BJ (cell line): ENCODE data around the gene PBX1. TPM values are rescaled to one million over a fixed set of nuclear protein-coding genes. Genes with fewer than 3 reads are reported as not detected.

Source experiments
- CTCF ChIA-PET: fragments of 350-600 bp; formaldehyde crosslinking; extraction: SDS; loops from one replicate; lab custom pipeline; 2021; ENCODE audit warnings: antibody characterized with exemption, inconsistent platforms; lab: Yijun Ruan, JAX
- POLR2A ChIA-PET: fragments of 300-600 bp; sonication (Branson Sonifier 250); formaldehyde crosslinking; extraction: SDS; loops from one replicate; lab custom pipeline; 2021; ENCODE audit warnings: antibody characterized with exemption; lab: Charles Lee
- DNase-seq: peaks from one replicate; pipeline ENCODE4 v3.0.0-alpha.2; 2011; ENCODE audit warnings: low read depth
- H3K27me3 ChIP-seq: 2 replicates; pipeline ENCODE4 v1.6.0; 2011; ENCODE audit warnings: low read length; ENCODE audit not compliant: control insufficient read depth, insufficient read depth
- H3K36me3 ChIP-seq: 2 replicates; pipeline ENCODE4 v1.5.1; 2011; ENCODE audit warnings: low read length; ENCODE audit not compliant: control insufficient read depth, insufficient read depth
- H3K4me3 ChIP-seq: 2 replicates; pipeline ENCODE4 v1.5.1; 2011; ENCODE audit warnings: low read depth, mild to moderate bottlenecking, control low read depth, low read length
- polyA plus RNA-seq: library from polyadenylated mRNA; depleted of rRNA; stranded (reverse); fragments of >200 nt; gene quantifications from 2 replicates; pipeline ENCODE4 v1.2.3, GENCODE V29; 2011
- TF ChIP-seq, protein P1 (sequence below): IDR thresholded peaks from 2 replicates; pipeline ENCODE4 v1.5.1; 2011; ENCODE audit warnings: low read depth, mild to moderate bottlenecking, control low read depth, inconsistent platforms, low read length, moderate library complexity; ENCODE audit not compliant: insufficient read depth

Gene PBX1
- polyA plus RNA-seq, 1 experiment, result 46.1 TPM

DNA sequence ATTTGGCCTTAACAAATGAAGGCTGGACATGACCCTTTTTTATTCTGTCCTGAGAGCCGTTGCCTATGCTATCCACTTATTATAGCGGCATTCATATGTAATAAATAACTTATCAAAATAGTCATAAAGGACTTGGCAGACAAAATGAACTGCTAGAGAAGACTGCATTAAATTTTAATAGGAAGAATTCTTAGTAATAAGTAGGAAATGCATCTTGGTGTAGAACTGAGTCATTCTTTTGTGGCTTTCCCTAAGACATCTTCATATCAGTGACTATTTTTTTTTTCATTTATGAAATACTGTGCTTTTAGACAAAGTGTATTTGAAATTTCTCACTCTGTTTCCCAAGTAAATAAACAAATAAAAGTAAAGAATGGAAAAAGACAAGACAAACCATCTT, 45.6 kb downstream of the PBX1 start:
- Histone ChIP-seq H3K27me3 (no peaks in the 10 kb centered on the region), H3K36me3 (peaks cover 1% of the 10 kb centered on the region; the same call in 1 of the 2 replicates), H3K4me3 (no peak overlapping the region)
- no peak for DNase-seq
- TF ChIP-seq, protein P1, sequence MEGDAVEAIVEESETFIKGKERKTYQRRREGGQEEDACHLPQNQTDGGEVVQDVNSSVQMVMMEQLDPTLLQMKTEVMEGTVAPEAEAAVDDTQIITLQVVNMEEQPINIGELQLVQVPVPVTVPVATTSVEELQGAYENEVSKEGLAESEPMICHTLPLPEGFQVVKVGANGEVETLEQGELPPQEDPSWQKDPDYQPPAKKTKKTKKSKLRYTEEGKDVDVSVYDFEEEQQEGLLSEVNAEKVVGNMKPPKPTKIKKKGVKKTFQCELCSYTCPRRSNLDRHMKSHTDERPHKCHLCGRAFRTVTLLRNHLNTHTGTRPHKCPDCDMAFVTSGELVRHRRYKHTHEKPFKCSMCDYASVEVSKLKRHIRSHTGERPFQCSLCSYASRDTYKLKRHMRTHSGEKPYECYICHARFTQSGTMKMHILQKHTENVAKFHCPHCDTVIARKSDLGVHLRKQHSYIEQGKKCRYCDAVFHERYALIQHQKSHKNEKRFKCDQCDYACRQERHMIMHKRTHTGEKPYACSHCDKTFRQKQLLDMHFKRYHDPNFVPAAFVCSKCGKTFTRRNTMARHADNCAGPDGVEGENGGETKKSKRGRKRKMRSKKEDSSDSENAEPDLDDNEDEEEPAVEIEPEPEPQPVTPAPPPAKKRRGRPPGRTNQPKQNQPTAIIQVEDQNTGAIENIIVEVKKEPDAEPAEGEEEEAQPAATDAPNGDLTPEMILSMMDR, result no peak
- CTCF ChIA-PET, result no interaction called here
- POLR2A ChIA-PET, result no interaction called here

DNA sequence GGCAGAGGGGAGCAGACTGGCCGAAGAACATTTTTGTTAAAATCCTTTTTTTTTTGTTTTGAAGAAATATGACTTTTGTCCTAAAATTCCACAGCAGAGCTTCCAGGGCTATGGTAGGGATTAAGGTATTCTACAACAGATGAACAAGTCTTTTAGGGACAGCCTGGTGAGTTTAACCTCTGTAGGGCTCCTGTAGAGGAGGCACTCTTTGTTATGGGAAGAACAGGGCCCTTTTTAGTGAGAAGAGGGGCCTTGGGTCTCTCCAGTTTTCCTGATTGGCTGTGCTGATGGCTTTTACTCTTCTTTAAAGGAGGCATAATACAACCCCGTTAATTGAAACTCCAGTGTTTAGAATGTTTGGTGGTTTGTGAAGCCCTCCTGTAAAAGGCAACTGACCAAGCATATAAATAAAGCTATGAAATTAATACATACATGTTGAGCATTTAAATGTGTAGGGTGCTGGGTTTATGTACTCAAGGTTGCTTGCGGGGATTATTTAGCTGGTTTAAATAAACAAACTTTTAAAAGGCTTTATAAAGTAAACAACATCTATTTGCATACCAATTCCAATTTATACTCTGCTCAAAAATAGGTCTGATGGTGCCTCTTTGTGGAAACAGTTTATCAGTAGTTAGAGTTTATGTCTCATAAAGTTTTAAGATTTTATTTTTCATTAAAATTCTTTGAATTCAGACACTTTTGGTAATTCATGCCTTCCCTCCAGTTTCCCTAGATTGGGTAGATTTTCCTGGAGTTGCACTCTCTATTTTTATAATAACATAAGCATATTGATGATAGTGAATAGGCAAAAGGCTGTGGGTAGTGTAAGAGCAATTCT, 46.5 kb downstream of the PBX1 start:
- DNase-seq, result no peak
- peaks cover 1% of the 10 kb centered on the region; the same call in 1 of the 2 replicates for H3K36me3 ChIP-seq

DNA sequence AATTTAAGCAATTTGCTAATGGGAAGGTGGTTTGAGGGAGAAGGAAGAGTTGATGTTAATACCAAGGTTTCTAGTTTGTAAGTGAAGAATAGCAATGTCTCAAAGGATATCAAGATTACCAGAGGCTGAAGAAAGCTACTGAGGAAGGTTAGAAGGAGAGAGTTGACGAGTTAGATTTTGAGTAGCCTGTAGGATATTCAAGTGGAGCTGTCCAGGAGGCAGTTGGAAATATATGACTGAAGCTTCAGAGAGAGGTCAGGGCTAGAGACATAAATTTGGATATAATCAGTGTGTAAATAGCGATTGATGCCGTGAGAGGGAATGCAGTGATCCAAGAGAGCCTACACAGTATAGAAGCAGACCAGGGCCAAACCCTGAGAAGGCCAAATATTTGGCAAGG, 48.4 kb downstream of the PBX1 start:
- H3K36me3 ChIP-seq, result no peaks in the 10 kb centered on the region
- TF ChIP-seq, protein P1, result no peak
- H3K27me3 ChIP-seq, result no peaks in the 10 kb centered on the region
- no peak overlapping the region for H3K4me3 ChIP-seq
- DNase-seq, result no peak
- POLR2A ChIA-PET, result no interaction called here
- CTCF ChIA-PET, result interaction anchor here (1.2 to 1.8 kb wide), 2 partner anchors 11 to 38 kb away, joined by 3 to 4 read pairs; no protein-coding TSS in a partner anchor

More for the DNA sequence above, 46.5 kb downstream of the PBX1 start:
- TF ChIP-seq, protein P1, result no peak
- POLR2A ChIA-PET, result no interaction called here
- CTCF ChIA-PET, result interaction anchor here (0.7 to 1.8 kb wide), 2 partner anchors 13 to 295 kb away, joined by 4 read pairs; no protein-coding TSS in a partner anchor
- Histone ChIP-seq H3K27me3 (no peaks in the 10 kb centered on the region), H3K4me3 (no peak overlapping the region)

DNA sequence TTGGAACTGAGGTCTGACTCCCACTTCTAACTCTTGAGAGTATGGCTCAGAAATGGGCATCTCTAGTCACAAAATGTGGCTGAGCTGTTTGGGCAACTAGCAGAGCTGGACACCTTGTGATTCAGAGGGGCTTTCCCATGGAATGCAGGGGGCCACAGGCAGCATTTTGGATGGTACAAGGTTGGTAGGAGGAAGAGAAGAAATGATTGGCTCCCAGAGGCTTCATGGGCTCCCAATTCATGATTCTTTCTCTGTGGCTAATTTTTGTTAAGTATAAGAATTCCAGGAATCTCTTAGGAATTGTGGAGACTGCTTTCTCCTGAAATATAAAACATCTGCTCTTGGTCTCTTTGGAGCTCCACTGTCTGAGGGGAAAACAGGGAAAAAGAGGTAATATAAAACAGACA, 49.7 kb downstream of the PBX1 start:
- TF ChIP-seq, protein P1, result no peak
- Histone ChIP-seq H3K36me3 (no peaks in the 10 kb centered on the region), H3K27me3 (no peaks in the 10 kb centered on the region), H3K4me3 (no peak overlapping the region)
- ChIA-PET CTCF (interaction anchor here (0.6 to 0.7 kb wide), 2 partner anchors 45 to 130 kb away, joined by 3 read pairs; no protein-coding TSS in a partner anchor), POLR2A (interaction anchor here (0.6 to 0.7 kb wide), 2 partner anchors 157 to 191 kb away, joined by 6 to 13 read pairs; no protein-coding TSS in a partner anchor)
- DNase-seq, result no peak

DNA sequence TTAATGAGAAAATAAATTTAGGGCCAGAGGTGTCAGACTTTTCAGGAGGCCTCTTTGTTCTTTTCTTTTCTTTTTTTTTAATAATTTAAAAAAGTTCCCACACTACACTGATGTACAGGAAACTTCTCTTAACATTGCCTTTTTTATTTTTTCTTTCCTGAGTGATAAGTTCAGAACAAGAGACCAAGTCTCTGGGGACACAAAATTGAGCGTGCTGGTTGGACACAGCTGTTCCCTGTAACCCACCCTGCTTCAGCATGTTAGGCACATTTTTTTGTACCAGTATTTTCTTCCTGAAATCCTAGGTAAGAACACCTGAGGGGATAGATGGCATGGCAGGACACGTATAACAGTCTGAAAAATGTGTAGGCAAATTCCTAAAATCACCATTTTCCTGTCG, 50.1 kb downstream of the PBX1 start:
- POLR2A ChIA-PET, result interaction anchor here (0.6 to 0.7 kb wide), 2 partner anchors 157 to 191 kb away, joined by 6 to 13 read pairs; no protein-coding TSS in a partner anchor

More for the DNA sequence above, 50.1 kb downstream of the PBX1 start:
- Histone ChIP-seq H3K4me3 (no peak overlapping the region), H3K27me3 (no peaks in the 10 kb centered on the region), H3K36me3 (no peaks in the 10 kb centered on the region)
- DNase-seq, result no peak
- TF ChIP-seq, protein P1, result no peak
- CTCF ChIA-PET, result interaction anchor here (0.6 to 0.7 kb wide), 2 partner anchors 45 to 130 kb away, joined by 3 read pairs; no protein-coding TSS in a partner anchor
